MV-4-11 (cell line): ENCODE results near the gene TTC28.
A peak's percentile ranks its signal among the peaks of the same experiment; 100 is the strongest.

Source experiments
- DNase-seq: peaks from one replicate; lab custom pipeline; 2025; lab: John Stamatoyannopoulos, UW

The TTC28 gene

GRCh38 chr22:28002181-28002700 is 677.4 kb downstream of the TTC28 start:
- DNase-seq, result no peak

GRCh38 chr22:28001171-28001835 is 678.3 kb downstream of the TTC28 start:
- no peak for DNase-seq

DNA sequence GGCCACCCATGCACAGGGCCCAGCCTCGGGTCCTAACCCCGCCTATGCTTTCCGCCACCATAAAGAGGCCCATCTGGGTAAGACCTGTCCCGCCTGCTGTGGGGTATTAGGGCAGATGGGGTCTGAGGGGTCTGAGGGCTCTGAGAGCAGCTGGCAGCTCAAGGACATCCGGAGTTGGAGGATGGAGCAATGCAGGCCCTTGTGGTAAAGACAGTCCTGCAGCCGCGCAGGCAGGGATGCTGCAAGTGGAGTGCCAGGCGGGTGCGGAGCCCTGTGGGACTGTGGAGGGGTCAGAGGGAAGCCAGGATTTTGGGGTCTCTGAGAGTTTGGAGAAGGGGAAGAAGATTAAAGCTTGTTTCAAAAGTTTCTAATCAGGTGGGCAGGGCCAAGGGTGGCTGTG is 679.3 kb downstream of the TTC28 start:
- no peak for DNase-seq

GRCh38 chr22:27999876-28000275 is 679.8 kb downstream of the TTC28 start:
- DNase-seq, result no peak

GRCh38 chr22:27998511-27999410 is 680.9 kb downstream of the TTC28 start:
- DNase-seq, result no peak

DNA sequence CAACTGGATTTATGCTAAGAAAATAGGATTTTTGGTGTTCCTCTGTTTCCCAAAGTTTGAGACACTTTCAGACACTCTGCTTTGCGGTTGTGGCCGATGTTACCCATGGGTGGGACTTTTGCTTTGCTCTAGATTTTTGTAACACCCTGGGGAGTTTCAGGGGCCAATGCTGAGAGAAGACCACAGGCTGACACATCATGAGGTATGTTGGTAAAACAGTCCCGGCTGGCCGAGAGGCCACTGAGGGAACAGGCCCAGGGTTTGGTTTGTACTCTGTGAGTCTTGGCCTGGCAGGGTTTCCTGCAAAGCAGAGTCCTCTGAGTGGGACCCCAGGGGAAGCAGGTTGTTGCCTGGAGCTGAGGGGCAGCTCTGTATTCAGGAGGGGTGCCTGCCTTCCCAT is 682.1 kb downstream of the TTC28 start:
- no peak for DNase-seq

DNA sequence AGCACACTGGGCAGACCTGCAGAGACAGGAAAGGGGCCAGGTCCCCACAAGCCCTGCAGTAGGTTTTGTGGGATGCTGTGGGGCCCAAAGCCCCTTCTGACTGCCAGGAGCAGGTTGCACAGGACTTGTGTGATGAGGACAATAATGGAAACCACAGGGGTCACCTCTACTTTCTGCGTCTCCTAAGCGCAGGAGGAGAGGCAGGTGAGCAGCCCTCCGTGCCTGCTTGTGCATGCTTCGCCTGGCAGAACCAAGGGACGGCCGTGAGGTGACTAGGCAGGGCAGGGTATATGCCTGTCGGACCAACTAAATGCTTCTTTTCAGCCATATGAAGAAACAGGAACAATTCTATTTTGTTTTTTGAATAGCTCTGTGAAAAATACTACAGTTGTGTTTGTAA is 682.7 kb downstream of the TTC28 start:
- DNase-seq, result no peak

DNA sequence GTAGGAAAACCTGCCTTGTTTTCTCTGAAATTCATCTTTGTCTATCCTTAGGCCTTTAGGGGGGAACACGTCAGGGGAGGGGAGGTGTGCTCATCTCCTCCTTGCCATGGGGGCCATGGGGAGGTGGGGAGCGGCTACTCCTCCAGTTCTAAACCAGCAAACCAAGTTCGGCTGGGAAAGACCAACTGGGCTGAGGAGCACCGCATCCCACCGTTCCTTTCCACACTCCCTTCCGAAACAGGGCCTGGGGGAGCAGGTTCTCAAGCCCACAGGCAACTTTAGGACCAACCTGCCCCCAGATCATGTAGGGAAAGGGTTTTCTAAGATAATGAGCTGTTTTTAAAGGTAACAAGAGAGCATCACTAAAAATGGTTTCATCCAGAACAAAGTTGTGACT is 683.1 kb downstream of the TTC28 start:
- DNase-seq, result no peak

DNA sequence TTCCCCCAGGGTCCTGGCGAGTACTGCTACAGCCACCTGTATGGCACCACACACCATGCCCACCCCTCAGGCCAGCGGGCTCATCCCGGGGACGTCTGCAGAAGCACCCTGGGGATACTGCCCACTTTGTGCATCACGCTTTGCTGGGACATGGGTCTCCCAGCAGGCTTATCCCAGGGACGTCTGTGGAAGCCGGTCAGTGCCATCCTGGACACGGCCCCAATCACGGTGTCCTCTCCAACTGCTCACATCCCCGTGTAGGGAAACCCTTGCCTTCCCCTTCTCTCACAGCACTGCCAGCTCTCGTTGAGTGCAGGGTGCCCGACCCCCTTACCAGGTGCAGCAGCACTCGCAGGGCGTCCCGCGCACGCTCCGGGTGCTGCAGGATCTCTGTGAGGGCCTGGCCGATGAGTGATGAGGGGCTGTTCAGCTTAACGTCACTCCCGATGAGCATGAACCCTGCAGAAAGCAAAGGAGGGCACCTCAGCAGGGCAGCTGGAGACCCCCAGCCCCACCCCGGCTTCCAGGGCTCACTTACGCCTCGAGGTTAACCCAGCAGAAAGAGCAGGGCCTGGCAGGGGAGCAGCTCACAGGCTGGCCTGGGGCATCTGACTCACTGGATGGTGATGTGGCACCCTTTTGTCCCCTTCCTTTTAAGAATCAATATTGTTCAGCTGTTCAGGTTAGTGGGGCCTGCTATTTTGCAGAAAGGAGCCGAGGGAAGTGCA is 683.7 kb downstream of the TTC28 start:
- no peak for DNase-seq

GRCh38 chr22:27994481-27995331 is 684.9 kb downstream of the TTC28 start:
- DNase-seq, result peak; percentile 75

GRCh38 chr22:27993774-27994350 is 685.8 kb downstream of the TTC28 start:
- DNase-seq, result no peak

DNA sequence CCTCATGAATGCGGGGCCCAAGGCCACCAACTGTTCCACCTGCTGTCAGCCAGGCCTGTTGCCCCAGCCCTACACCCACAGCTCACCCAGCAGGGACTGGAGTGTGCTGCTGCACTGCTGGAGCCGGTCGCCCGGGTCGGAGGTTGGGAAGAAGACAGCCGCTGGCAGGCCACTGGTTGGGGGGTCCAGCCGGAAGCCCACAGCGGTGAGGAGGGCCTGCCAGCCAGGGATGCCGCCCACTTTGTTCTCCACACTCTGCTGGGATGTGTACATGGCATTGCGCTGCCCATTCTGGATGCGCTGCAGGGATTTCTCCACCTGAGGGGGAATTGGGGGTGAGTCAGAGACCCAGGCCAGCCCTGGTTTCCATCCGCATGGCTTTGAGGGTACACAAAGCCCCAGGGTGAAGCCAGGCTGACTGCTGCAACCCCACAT is 686.4 kb downstream of the TTC28 start:
- DNase-seq, result no peak

DNA sequence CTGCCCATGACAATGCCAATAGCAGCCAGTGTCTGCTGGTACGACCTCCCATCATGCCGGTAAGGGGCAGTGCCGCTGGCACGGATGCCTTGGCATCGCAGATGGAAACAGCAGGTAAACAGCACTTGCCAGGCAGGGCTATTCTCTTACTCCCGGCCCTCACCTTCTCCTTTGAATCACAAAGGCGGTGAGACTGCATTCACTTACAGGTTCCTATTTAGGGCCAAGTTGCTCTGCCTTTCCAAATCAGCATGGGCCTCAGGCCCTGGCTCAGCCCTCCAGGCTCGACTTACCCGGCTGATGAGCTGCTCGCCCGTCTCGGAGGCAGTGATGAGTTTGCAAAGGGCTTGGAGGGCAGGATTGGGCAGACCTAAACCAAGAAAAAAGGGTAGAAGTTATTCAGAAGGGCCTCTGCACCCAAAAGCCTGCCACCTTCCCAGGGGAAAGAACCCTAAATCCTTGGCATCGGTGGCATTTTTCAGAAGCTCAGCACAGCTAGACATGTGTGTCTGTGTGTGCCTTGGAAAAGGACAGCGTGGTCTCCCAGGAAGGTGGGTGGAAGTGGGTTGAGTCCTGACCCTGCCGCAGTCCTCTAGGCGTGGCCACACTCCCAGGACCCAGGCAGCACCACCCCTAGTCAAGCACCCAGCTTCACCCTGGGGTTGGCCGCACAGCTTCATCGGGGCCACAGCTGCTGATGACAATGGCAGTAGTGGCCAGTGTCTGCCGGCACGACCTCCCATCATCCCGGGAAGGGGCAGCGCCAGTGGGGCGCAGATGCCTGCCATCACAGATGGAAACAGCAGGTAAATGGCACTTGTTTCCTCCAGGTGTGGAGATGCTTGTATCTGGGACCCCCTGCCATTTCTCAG is 687.1 kb downstream of the TTC28 start:
- DNase-seq, result no peak

GRCh38 chr22:27991586-27992293 is 687.9 kb downstream of the TTC28 start:
- DNase-seq, result no peak

GRCh38 chr22:27990879-27991278 is 688.8 kb downstream of the TTC28 start:
- peak; percentile 59 for DNase-seq

DNA sequence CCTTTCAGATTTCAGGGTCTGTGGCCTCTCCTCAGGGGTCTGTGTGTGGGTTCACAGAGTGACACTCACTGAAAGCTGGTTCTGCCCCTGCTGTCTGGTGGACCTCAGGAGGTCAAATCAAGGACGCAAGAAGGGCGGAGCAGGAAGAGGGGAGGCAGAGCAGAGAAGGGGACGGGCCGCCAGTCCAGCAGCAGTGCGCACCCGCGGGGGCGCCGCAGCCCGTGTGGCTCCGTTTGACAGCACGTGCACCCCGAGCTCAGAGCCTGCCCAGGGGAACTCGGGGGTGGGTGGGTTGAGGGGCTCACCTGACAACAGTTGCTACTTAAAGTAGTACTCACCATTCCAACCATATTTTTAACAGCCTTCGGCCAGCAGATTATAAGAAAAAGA is 689.2 kb downstream of the TTC28 start:
- DNase-seq, result no peak

DNA sequence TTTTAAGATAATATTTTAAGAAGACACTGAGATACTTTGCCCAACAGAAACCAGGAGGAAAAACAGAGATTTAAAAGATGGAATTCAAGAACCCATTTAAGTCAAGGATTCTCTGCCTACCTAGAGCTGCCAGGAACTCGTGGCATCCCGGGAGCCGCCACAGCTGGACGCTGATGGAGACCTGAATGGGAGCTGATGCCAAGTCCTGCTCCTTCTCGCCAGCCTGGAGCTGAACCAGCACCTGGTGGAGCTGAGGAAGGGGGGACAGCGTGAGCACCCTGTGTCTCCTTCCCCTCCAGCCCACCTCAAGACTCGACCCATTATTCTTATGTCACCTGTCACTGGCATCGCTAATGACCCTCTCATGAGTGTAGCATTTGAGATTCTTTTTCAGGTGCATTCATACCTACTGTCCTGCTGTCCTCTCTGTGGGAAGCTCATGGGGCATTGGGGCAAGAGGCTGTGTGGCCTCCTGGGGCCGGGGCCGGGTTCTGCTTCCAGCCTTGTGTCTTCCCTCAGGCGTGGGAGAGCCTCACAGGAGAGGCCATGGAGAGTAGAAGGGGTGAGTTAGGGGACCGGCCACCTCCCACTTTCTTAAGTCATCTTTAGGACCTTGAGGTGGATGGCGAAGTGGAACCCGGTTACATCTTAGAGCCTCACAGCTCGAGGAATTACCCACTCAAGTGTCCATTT is 689.7 kb downstream of the TTC28 start:
- DNase-seq, result no peak

DNA sequence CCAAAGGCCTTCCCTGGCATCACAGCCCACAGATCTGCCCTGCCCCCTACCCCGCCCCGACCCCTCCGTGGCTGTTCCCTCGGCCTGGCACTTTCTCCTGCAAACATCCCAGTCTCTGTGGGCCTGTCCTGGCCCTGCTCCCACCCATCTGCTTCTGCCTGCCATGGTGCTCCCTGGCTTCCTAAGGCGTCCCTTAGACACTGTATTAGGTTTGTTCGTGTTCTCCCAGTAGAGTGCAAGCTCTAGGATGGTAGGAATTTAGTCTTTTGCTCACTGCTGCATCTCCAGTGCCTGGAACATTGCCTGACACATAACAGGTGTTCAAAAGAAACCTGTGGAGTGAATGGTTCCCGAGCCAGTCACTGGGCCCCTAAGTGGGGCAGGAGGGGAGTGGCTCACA is 690.9 kb downstream of the TTC28 start:
- no peak for DNase-seq

DNA sequence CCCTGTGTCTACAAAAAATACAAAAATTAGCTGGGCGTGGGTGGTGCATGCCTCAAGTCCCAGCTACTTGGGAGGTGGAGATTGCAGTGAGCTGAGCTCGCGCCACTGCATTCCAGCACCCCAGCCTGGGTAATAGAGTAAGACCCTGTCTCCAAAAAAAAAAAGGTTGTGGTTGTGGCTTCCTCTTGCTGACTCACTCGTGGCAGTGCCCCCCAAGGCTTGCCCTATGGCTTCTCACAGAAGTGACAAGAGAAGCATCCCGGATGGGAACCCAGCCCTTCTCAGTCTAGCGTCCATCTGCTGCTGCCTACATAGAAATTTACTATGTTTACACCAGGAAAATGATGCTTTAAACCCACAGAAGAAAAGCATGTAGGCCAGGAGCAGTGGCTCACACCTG is 692.1 kb downstream of the TTC28 start:
- DNase-seq, result peak; percentile 56
